Stimulated activated CD8-positive, alpha-beta memory T cell treated with anti-CD3 and anti-CD28 coated beads, Interleukin-7, amount 100 ng/mL, for 24 hours (primary cell): ENCODE measurements around the gene CMKLR1.

Source experiments
- DNase-seq: peaks from one replicate; pipeline ENCODE4 v3.0.0-alpha.2; 2020; ENCODE audit warnings: low read depth

The CMKLR1 gene

DNA sequence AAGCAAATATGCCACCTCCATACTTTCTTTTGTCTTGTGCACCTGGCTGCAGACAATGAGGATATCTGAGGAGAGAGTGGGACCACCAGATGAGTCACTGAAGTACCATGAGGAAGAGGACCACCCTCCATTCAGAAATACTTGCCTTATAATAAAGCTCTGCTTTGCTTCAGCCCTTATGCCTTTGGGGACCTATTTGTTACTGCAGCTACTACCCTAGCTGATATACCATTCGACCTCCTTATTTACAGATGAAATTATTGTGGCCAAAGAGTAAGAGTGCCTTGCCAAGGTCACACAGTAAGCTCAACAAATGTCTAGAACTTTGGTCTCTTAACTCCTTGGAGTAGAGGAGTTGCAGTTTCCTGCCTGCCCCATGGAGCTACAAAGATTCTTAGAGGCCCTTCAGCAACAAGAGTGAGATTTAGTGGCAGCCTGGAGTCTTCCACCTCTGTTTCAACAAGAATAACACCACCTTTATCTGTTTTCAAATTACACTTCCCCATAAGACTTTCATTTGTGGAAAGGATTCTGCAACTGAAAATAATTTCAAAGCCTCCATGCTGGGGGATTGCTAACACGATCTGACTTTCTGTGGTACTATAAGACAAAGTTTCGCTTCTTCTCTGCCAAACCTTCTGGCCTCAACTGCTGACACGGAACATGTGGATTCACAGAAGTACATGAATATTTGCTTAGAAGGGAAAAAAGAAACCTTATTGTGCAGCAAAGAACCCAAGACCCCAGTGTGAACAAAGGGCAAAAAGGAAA, 3.6 kb downstream of the CMKLR1 start:
- no peak for DNase-seq

DNA sequence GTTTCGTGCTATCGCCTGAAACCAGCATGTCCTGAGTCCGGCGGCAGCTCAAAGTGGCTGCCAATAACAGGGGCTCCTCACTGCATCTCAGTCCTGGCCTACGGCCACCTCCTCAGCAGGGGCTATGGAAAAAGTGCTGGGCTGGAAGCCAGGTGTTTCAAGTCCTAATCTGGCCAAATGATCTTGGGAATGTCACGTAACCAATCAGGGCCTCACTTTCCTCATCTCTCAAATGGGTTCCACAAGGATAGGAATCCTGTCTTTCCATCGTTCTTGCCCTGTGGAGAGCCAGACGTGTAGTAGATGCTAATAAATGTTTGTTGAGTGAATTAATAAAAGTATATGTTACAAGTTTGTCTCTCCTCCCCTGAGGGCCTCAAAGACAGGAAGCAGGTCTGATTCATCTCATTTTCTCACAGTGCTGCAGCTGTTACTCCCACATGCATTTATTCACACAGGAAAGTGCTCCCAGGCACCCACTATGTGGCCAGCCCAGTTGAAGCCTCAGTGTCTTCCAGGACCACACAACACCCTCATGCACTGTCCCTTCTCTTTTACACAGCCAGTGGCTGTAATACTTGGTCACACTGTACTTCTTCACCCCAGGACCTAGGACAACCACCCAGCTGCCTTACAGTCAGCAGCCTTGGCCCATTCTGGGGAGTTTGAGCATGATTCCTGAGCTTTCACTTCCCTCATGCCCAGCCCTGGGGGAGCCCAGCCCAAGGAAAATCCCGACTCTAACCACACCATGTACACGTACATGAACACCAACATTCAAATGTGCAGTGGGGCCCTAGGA, 5.0 kb downstream of the CMKLR1 start:
- no peak for DNase-seq

DNA sequence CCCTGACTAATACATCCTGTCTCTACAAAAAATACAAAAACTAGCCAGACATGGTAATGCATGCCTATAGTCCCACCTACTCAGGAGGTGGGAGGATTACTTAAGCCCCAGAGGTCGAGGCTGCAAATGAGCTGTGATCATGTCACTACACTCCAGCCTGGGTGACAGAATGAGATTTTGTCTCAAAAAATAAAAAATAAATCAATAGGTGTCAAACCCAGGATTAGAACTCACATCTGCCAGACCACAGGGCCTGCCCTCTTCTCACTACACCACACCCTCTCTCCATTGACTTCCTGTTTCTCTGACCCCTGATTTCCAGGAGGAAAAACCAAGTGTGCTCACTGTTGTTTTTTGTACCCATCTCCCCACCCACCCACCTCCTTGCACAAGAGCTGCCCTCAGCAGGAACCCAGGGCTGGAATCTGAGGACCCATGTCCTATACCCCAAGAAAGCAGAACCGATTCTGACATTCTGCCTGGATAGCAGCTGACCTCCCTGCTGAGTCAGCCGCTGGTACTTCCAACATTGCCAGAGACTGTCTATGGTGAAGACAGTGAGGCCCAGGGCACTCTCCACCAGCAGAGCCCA, 6.2 kb downstream of the CMKLR1 start:
- no peak for DNase-seq

DNA sequence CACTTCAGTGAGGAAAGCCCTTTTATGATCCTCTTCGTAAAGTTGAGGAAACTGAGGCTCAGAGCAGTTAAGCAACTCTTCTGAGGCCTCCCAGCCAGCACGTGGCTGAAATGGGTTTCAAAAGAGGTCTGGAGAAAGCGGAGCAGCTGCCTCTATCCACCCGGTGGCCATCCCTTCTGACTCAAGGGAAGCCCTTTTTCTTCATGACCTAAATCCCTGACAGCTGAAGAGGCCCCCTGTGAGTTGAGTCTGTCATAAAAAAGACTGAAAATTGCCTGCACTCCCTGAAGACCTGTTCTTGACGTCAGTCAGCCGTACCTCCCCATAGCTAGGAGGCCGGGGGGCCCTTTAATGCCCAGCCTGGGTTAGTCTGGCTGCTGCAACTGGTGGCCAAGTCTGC, 10.7 kb downstream of the CMKLR1 start:
- DNase-seq, result no peak

DNA sequence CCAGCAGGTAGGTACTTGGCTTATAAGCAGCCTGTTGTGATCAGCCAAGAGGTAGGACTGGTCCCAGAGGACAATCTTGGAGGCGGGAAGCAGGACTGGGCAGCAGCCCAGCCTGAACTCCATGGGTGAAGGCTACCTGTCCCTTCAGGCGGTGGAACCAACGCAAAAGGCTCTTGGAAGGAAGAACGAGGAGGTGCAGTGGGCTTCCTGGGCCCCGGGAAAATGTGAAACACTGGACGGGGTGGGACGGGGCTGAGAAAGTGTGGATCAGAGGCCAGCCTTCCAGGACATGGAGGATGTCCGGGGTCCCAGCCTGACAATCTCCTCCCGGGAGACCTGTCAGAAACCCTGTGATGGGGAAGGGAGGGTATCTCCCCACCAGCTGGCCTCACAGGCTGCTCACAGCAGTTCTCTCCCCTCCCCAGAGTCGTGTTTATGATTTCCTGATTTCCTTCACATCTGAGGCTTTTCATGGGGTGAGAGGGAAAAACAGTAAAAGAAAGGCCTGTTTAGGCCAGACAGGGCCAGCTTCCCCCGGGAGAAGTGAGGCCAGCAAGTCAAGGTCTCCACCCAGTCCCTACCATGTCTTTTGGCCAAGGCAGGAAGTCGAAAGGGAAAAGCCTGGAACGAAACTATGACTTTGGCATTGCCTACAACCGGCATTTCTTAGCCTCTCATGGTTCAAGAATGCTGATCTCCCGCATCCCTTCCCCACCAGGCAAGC, 11.3 kb downstream of the CMKLR1 start:
- DNase-seq, result no peak

DNA sequence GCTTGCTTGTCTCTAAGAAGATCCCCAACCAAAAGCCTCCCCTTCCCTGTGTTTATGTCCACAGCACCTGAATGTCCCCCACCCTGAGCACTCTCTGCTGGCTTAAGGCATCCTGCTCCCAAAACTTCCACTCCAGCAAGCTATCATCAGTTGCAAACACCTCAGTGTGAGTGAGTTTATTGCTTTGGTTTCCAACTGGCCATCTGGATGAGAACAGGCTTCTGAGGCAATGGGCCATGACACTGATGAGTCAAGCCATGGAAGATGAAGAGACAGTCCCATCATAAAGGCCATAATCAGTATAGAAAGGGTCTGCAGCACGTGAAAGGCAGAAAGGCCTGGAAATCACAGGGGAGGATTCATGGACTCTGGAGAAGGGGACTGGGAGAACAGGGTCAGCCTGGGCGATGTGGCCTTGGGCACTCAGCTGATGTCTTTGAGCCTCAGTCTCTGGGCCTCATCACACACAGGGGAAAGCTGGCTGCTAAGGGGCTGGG, 12.8 kb downstream of the CMKLR1 start:
- DNase-seq, result no peak

DNA sequence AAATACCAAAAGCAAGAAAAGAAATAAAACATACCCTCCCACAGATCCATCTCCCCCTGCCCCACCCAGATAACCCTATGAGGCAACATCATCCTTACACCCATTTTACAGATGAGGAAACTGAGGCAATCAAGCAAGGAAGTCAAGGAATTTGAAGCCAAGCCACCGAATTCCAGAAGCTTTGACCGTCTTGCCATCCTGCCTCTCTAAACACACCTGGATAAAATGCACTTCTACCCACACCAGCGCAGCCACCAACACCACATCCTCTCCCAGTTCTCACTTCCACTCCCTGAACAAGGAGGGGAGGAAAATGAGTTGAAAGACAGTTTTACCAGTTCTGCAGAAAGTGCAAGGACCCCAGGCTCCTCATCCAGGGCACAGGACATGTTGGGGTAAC, 13.6 kb downstream of the CMKLR1 start:
- no peak for DNase-seq

DNA sequence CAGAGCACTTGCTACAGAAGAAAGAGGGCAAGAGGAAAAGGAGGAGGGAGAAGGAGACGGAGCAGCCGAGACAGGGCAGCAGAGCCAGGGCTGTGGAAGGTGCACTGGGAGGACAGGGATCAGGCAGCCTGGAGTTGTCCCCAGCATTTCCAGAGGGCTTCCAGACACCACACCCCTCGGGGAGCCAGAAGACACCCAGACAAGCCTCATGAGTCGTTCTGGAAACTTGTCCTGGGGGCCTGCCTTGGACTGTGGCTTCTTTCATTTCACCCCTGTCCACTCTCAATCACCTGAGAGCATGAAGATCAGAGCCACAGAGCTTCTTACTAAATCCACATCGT, 14.1 kb downstream of the CMKLR1 start:
- DNase-seq, result no peak

DNA sequence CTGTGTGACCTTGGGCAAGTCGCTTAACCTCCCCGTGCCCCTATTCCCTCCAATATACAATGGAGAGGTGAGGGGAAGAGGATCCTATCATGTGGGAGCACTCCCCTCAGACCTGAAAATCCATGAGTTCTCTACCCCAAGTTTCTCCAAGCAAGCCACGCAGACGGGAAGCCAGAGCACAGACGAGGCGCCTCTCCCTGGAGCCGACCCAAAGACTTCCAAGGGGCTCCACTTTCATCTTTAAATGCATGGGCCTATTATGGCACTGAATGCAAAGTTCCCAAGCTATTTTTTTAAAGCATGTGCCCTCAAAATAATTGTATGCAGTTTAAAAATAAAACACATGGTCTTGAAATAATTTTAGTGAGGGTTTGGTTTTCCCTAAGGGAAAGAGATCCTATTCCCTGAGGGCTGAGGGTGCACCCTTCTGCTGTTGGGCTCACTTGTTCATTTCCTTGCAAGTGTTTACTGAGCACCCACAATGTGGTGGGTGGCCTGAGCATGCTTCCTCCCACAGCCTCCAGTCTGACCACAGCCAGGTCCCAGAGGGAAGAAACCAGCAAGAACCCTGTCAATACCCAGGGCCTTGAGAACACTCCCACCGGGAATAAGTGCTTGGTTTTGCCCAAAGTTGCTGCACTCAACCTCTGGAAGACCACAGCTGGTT, 14.6 kb downstream of the CMKLR1 start:
- DNase-seq, result no peak

DNA sequence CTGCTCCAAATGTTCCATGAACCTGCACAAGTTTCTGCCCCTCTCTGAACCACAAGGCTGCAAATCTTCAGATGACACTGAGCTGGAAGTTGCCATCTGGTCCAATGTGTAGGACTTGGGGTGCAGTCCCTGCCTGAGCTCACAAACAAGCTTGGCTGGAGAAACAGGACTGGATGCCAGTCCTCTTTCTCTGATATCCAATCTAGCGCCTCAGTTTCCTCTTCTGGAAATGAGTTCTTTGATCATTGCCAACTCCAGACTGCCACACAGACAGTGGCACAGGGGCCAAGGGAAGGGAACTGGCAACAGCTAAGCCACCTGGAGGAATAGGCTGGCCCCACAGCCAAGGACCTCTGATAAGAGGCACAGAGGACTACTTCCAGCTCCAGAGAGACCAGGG, 15.5 kb downstream of the CMKLR1 start:
- DNase-seq, result no peak

DNA sequence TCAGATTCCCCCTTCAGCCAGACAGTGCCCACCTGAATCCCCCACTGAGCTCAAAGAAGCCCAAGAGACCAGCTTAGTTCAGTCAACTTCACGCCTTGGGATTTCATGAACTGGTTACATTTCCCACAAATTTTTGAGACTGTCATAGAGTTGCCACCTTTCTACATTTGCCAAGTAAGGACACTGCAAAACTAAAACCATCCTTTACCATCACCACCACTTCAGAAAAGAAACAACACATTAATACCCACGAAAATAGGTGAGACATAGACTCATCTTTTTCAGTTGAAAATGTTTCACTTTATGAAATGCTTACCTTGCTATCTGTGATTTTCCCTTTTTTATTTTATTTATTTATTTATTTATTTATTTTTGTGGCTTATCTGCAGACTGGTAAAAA, 16.1 kb downstream of the CMKLR1 start:
- no peak for DNase-seq

DNA sequence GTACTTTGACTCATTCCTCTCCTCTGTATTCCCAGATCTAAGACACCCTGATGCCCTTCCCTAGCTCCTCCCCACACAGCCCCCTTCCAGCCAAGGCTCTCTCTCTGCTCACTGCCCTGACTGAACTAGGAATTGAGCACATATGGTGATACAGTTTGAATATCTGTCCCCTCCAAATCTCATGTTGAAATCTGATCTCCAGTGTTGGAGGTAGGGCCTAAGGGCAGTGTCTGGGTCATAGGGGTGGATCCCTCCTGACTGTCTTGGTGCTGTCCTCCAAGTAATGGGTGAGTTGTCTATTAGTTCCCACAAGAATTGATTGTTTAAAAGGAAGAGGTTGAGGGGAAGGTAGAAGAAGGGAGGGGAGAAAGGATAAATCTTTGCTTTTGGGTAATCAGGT, 17.4 kb downstream of the CMKLR1 start:
- DNase-seq, result no peak

DNA sequence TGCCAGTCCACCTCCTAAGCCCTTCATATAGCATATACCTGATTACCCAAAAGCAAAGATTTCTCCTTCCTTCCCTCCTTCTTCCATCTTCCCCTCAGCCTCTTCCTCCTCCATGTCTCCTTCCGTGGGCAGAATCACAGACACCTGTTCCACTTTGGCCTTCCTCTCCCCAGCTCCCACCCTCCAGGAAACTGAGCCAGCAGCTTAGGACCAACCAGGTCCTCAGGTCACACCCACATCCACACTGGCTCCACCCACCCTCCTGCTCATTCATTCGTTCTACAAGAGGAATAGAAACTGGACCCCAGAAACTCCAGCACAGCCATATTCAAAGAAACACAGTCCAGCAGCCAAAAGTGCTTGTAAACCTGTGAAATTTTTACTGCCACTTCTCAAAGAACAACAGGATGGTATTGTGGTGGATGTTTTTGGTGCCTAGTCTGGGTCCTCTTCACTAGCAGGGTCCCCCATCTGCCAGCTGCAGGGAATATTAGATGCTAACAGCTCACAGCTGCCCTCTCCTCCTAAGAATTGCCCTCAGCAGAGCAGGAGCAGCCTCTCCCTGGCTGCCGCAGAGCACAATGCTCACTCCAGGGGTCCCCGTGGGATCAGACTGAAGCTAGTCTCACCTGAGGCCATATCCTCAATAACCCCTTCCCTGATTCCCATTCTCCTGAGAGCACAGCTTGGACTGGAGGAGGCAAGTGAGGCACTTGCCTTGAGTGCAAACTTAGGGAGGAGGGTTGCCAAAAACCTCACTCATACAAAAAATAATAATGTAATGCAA, 18.4 kb downstream of the CMKLR1 start:
- no peak for DNase-seq

DNA sequence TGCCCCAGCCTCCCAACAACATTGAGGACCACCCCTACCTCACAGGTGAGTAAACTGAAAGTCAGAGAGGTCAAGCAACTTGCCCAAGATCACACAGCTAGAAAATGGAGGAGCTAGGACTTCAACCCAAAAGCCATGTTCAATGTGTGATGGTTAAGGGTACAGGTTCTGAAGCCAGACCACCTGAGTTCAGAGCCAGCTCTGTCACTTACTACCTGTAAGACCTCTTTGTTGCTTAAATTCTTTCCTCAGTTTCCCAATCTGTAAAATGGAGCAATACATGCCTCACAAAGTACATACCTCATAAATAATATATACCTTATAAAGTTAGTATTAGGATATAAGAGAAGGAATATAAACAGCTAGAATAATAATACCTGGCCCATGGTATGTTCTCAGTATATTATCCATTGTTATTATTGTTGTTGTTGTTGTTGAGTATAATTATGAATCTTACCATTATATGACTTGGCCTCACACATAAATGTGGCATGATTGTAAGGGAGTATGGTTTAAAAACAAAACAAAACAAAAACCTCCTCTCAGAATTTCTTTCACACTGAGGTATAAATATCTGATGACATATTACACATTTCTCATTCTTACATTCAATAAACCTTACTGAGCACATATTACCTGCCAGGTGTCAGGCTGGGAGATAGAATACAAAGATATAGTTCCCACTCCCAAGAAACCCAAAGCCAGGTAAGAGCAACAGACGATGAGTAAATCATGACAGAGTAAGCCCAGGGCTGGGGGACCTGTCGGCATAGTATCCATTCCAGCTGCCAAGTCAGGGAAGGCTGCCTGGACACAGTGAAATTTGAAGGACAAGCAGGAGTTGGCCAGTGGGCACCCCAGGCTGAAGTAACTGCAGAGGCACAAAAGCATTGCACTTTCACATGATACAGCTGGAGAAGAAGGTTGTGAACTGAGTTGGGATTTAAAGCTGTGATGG, 19.6 kb downstream of the CMKLR1 start:
- no peak for DNase-seq

DNA sequence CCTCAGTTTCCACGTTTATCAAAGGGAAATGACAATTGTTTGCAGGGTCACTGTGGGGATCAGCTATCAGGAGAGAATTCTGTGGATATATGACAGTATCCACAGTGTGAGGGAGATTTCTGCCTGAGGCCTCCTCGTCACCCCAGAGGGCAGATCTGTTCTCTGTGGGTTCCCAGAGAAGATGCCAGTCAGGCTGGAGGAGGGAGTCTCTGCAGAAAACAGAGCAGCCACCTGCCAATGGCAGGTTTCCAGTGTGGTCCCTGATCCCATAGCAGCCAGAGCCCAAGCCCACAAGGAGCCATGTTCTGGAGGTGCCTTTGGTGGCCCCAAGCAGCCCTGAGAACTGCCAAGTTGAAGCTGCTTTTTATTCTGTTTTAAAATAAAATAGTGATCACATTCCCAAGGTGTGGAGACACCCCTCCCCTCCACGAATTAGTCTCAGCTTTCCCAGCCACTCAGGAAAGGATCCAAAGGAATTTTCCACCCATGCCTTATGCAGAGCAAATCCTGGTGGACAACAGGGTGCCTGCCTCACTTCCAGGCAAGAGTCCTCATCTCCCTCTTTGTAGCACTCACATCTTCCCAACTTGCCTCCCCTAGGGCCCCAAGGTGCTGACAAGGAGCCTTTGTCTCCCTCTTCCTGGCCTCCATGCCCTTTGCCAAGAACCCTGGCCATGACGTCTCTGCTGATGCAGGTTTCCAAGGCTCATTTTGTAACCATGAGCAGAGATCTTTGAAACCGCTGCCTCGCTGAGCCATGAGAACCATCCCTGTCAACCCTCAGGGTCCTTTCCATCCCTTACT, 20.4 kb downstream of the CMKLR1 start:
- no peak for DNase-seq

DNA sequence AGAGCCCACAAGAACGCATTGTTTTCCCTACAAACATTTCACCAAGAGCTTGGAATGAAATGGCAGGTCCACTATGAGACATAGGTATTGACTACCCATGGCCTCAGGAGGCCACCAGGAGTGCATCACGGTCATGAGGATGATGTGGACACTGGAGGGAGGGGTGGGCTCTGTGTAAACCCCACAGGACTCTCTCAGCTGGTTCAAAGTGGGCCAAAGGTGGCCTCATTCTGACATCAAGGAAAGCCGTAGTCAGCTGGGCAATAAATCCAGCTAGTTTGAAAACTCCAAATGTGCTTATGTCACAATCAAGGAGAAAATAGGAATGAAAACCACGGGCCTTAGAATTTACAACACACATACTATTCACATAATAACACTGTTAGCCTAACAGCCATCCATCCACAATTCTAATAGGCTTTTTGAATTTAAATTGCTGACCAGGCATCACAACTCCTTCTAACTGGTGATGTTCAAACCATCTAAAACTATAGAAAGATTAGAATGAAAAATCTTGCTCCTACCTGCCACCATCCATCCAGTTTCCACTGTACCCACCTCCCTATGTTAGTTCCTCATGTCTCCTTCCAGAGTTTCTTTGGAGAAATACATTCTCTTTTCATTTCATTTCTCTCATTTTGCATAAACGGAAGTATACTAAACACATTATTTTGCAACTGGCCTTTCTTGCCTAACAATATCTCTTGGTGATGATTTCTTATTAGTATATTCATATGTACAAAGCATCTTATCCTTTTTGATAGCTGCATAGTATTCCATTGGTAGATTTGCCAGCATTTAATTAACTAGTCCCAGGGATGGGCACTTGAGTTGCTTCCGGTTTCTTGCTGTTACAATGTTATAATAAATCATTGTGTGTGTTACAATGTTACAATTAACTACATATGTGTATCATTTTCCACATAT, 21.5 kb downstream of the CMKLR1 start:
- DNase-seq, result no peak

DNA sequence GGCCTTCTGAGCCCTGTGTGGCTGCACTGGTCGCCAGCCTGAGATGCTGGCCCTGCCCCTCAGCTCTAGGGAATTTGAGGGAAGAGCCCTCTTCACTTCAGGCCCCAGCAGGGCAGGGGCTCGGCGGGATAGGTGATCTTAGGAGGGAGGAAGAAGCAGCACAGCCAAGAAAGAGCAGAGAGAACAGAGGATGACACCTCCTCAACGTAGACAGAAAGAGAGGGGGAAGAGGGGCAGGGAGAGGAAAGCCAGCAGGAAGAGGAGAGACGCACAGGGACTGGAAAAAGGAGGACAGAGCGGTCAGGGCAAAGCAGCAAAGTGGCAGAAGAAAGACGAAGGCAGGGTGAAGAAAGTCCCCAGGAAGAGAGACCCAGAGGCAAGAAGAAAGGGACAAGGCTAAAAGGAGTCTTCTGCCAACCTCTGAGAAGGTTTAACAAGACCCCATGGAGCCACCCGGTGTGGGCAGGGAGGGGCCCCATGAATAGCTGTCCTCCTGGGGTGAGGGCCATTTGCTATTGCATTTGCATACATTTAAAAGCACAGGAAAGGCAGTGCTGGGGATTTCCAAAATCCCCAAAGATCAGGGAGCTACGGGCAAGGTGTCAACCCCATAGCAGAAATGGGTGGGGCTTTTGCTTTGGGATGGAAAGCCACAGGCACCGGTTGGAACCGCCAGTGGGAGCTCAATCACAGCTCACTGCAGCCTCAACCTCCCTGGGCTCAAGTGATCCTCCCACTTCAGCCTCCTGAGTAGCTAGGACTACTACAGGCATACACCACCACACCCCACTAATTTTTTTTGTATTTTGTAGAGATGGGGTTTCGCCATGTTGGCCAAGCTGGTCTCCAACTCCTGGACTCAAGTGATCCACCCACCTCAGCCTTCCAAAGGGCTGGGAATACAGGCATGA, 22.7 kb downstream of the CMKLR1 start:
- no peak for DNase-seq
